ENCODE results near the gene GJD2.

The GJD2 gene

GRCh38 chr15:34799149-34800101 lies 44.6 kb upstream of the GJD2 start:
- H3K27ac ChIP-seq (ENCODE audit: poor library complexity, severe bottlenecking): no peak overlapping the region
- H3K4me3 ChIP-seq (ENCODE audit: severe bottlenecking): no peak overlapping the region

GRCh38 chr15:34796847-34797435 lies 42.1 kb upstream of the GJD2 start:
- Histone ChIP-seq H3K9me3 (ENCODE audit: severe bottlenecking) (no peaks in the 10 kb centered on the region), H3K27ac (ENCODE audit: poor library complexity, severe bottlenecking) (no peak overlapping the region), H3K4me3 (ENCODE audit: severe bottlenecking) (no peak overlapping the region), H3K4me1 (ENCODE audit: insufficient read depth, poor library complexity, severe bottlenecking) (peaks cover 3% of the 10 kb centered on the region), H3K36me3 (ENCODE audit: low read depth) (no peaks in the 10 kb centered on the region), H3K27me3 (ENCODE audit: insufficient read depth, poor library complexity, severe bottlenecking) (peaks cover 49% of the 10 kb centered on the region)
- no peak for TF ChIP-seq CTCF (IDR thresholded peaks at IDR 0.05; ENCODE audit: poor library complexity, severe bottlenecking)
- no peak for ATAC-seq (ENCODE audit: low read depth)
- DNase-seq (ENCODE audit: low spot score): no peak

More at GRCh38 chr15:34799149-34800101, 44.6 kb upstream of the GJD2 start:
- no peak for DNase-seq (ENCODE audit: low spot score)
- no peak for TF ChIP-seq CTCF (IDR thresholded peaks at IDR 0.05; ENCODE audit: poor library complexity, severe bottlenecking)
- H3K4me1 ChIP-seq (ENCODE audit: insufficient read depth, poor library complexity, severe bottlenecking): peaks cover 10% of the 10 kb centered on the region
- ATAC-seq (ENCODE audit: low read depth): 0 out of 3 replicates have a peak, but pooled peaks have one; percentile 19
- H3K27me3 ChIP-seq (ENCODE audit: insufficient read depth, poor library complexity, severe bottlenecking): peaks cover 25% of the 10 kb centered on the region
- H3K36me3 ChIP-seq (ENCODE audit: low read depth): no peaks in the 10 kb centered on the region
- no peaks in the 10 kb centered on the region for H3K9me3 ChIP-seq (ENCODE audit: severe bottlenecking)

GRCh38 chr15:34795267-34796081 lies 40.7 kb upstream of the GJD2 start, which contains the start of gene ACTC1:
TSS of gene ACTC1 (minus strand) at chr15:34795549. CDS start at chr15:34794808, 741 bp downstream.
- H3K27me3 ChIP-seq (ENCODE audit: insufficient read depth, poor library complexity, severe bottlenecking): peaks cover 60% of the 10 kb centered on the region
- peak; percentile 84 for DNase-seq (ENCODE audit: low spot score)
- no peak within 1 kb of the TSS for H3K4me3 ChIP-seq (ENCODE audit: severe bottlenecking)
- H3K4me1 ChIP-seq (ENCODE audit: insufficient read depth, poor library complexity, severe bottlenecking): peaks cover 3% of the 10 kb centered on the region
- H3K36me3 ChIP-seq (ENCODE audit: low read depth): no peaks in the 10 kb centered on the region
- peak; percentile 15 for TF ChIP-seq CTCF (IDR thresholded peaks at IDR 0.05; ENCODE audit: poor library complexity, severe bottlenecking)
- no peak within 1 kb of the TSS for H3K27ac ChIP-seq (ENCODE audit: poor library complexity, severe bottlenecking)
- no peaks in the 10 kb centered on the region for H3K9me3 ChIP-seq (ENCODE audit: severe bottlenecking)
- ATAC-seq (ENCODE audit: low read depth): peak; percentile 94

GRCh38 chr15:34794590-34795206 lies 39.9 kb upstream of the GJD2 start:
- H3K36me3 ChIP-seq (ENCODE audit: low read depth): no peaks in the 10 kb centered on the region
- H3K27ac ChIP-seq (ENCODE audit: poor library complexity, severe bottlenecking): no peak overlapping the region
- H3K4me1 ChIP-seq (ENCODE audit: insufficient read depth, poor library complexity, severe bottlenecking): peaks cover 3% of the 10 kb centered on the region
- TF ChIP-seq CTCF (IDR thresholded peaks at IDR 0.05; ENCODE audit: poor library complexity, severe bottlenecking): no peak
- H3K27me3 ChIP-seq (ENCODE audit: insufficient read depth, poor library complexity, severe bottlenecking): peaks cover 68% of the 10 kb centered on the region
- DNase-seq (ENCODE audit: low spot score): no peak
- ATAC-seq (ENCODE audit: low read depth): peak; percentile 2; the same call in 1 of the 3 replicates
- no peak overlapping the region for H3K4me3 ChIP-seq (ENCODE audit: severe bottlenecking)
- no peaks in the 10 kb centered on the region for H3K9me3 ChIP-seq (ENCODE audit: severe bottlenecking)

Measured in RWPE2 (cell line).